Measurements from ENCODE around the gene CACNA1C.

The CACNA1C gene

GRCh38 chr12:2312175-2312574 is 259.4 kb downstream of the CACNA1C start:
- no peak for DNase-seq (ENCODE audit: low read depth in 2 of 2, low spot score in 1 of 2)

- no peak for DNase-seq (ENCODE audit: low read depth in 2 of 2, low spot score in 1 of 2)
Observed at GRCh38 chr12:2312770-2313169, 260.0 kb downstream of the CACNA1C start.

GRCh38 chr12:2314492-2314891 is 261.7 kb downstream of the CACNA1C start:
- no peak for DNase-seq (ENCODE audit: low read depth in 2 of 2, low spot score in 1 of 2)

GRCh38 chr12:2317772-2318171 is 265.0 kb downstream of the CACNA1C start:
- no peak for DNase-seq (ENCODE audit: low read depth in 2 of 2, low spot score in 1 of 2)

GRCh38 chr12:2318286-2318685 is 265.5 kb downstream of the CACNA1C start:
- DNase-seq (ENCODE audit: low read depth in 2 of 2, low spot score in 1 of 2), result no peak

DNA sequence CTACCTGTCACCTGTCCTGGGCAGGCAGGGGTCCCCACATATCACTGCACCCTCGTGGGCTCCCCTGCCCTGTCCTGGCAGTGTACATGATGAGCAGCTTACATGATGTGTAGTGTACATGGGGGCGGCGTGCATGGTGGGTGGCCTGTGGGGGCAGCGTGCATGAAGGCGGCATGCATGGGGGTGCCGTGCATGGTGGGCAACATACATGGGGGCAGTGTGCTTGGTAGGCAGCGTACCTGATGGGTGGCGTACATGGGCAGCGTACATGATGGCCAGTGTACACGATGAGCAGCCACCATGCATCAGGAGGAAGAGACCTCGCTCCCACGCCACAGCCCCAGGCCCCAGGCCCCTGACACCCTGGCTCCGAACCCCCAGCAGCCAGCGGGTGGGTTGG is 266.3 kb downstream of the CACNA1C start:
- no peak for DNase-seq (ENCODE audit: low read depth in 2 of 2, low spot score in 1 of 2)

DNA sequence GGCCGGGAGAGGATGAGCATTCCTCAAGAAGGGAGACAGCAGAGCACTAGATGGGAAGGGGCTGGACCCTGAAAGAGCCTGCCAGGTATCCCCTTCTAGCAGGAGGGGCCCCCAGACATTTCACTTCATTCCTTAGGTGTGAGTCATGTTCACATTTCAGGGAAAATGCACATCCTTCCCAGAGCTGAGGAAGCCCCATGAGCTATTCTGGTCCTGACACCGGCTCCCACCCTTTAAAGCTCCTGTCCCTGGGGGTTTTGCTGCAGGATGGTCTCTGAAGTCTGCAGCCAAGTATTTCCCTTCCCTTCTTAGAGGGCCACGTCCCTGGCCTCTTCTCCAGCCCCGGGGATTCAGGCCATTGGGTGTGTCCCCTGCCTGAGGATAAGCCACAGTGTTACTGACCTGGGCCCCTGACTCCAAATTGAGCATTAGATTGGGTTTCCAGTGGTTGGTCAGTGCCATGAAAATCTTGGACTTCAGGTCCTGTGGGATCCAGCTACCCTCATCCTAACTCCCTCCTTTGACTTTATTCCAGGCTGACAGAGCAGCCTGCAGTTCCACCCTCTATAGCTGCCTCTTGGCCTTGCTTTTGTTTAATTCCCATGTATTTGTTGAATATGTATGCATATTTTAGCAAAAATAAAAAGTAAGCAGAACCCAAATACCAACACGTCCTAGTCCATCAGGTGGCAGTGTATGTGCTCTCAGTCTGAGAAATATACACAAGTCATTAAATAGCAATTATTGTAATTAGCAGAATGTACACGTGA is 267.1 kb downstream of the CACNA1C start:
- DNase-seq (ENCODE audit: low read depth in 2 of 2, low spot score in 1 of 2), result no peak

- no peak for DNase-seq (ENCODE audit: low read depth in 2 of 2, low spot score in 1 of 2)
Observed at GRCh38 chr12:2320841-2321240, 268.1 kb downstream of the CACNA1C start.

GRCh38 chr12:2322554-2323120 is 269.9 kb downstream of the CACNA1C start:
- no peak for DNase-seq (ENCODE audit: low read depth in 2 of 2, low spot score in 1 of 2)

DNA sequence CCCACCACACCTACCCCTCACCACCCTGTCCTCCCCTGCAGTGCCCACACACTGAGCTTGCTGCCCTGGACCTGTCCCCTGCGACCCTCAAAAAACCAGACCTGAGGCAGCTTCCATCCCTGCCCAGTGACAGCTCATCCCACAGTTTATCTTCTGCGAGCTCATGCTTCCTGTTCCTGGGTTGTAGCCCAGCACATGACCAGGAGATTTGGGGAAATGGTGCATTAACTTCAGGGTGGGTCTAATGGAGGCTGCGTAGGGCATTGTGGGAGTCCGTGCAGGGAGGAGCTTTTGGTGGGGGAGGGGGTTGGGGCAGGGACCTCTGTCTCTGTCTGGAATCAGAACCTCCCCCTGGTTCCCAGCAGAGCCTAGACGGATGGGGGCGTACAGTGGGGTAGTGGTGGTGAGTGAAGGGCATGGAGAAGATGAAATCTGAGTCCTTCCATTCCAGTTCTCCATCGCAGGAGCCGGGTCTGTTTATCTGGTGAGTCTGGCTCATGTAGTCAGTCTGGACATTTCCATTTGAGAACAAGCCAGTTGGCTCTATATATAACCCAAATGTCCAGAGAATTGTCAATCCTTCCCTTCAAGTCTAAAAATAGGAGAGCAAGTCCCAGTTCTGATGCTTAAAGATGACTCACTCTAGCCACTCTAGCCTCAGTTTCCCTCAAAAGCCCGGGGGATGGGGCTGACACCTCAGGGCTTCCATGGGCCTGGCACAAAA is 270.9 kb downstream of the CACNA1C start:
- no peak for DNase-seq (ENCODE audit: low read depth in 2 of 2, low spot score in 1 of 2)

DNA sequence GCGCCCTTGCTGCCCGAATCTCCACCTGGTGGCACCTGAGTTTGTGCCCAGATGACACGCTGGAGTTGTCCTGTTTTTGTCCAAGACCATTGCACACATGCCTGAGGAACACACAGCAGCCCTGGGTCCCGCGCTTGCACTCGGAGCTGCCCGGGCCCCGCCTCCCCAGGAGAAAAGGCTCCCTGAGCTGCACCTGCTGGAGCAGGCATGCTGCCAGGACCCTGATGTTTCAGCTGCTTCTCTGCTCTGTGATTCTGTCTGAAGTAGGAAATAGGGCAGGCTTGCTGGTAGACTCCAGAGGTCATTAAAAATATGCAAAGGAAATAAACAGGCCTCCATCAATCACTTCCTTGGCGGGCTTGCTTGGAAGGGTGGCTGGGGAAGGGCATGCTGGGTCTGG is 271.6 kb downstream of the CACNA1C start:
- no peak for DNase-seq (ENCODE audit: low read depth in 2 of 2, low spot score in 1 of 2)

DNA sequence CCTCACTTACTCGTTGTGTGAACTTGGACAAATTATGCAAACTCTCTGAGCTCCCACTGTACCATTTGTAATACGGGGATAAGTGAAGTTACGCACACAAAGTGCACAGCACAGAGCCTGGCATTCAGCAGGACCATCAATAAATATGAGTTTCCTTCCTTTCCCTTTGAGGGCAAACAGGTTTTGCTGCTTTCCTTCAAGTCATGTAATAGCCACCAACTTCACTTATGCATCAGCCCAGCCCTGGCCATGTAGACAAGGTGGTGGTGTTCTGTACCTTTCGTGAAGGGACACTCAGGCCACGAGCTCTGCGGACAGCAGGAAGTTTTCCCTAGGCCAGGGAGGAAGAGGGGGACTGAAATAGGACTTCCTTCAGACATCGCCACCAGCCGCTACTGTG is 272.7 kb downstream of the CACNA1C start:
- DNase-seq (ENCODE audit: low read depth in 2 of 2, low spot score in 1 of 2), result no peak

DNA sequence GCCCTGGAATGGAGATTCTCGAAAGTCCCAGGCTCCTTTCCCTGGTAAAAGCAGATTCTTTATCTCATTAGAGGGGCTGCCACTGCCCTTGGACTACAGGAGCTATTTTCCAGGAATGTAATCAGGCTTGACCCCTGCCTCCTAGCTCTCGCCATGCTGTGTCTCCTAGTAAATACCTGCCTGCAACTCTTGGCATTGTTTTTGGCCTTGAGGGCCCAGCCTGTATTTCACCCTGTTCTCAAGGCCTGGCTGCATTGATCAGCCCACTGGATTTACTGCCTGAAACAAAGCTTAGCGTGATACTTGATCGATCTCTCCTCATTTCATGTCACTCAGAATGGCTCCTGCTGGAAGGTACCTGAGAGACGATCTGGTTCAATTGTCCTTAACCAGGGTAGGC is 273.7 kb downstream of the CACNA1C start:
- no peak for DNase-seq (ENCODE audit: low read depth in 2 of 2, low spot score in 1 of 2)

DNA sequence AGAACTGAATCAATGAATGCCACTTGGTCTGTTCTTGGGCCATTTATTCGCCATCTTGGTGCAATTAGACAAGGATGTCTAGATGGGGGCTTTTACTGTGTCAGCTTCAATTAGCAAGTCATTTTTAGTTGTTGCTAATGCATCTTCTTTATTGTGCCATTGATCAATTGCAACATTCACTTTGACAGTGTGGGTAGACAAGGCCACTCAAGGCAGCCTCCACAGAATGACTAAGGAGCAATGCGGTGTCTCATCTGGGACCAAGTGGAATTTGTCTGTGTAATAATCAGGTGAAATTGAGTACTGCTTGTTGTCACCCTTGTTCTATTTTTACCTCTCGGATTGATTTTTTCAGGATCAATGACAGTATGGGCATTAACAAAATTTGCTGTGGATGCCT is 275.9 kb downstream of the CACNA1C start:
- no peak for DNase-seq (ENCODE audit: low read depth in 2 of 2, low spot score in 1 of 2)

DNA sequence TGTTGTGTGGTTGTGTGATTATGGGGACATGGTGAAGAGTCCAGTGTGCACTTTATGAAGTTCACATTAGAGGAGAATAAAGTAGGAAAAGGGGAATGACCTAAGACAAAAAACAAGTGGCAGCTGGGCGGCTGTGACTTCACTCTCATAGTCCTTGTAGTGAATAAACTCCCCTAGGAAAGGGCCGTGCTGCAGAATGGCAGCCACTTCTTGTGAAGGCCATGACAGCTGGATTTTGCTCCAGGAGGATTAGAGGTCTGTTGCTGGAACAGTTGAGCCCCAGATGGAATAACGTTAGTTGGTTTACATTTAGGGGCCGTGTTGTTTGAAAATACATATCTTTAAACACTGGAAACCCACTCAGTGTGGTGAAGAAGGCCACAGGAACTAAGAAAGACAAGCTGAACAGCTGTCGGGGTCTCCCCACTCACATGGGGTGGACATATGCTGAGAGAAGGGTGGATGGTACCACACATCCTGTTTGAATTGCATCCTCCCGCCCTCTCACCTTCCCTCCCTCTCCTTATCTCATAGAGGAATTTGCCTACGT is 276.9 kb downstream of the CACNA1C start:
- no peak for DNase-seq (ENCODE audit: low read depth in 2 of 2, low spot score in 1 of 2)

- DNase-seq (ENCODE audit: low read depth in 2 of 2, low spot score in 1 of 2), result no peak
Observed at GRCh38 chr12:2332236-2332635, 279.4 kb downstream of the CACNA1C start.

DNA sequence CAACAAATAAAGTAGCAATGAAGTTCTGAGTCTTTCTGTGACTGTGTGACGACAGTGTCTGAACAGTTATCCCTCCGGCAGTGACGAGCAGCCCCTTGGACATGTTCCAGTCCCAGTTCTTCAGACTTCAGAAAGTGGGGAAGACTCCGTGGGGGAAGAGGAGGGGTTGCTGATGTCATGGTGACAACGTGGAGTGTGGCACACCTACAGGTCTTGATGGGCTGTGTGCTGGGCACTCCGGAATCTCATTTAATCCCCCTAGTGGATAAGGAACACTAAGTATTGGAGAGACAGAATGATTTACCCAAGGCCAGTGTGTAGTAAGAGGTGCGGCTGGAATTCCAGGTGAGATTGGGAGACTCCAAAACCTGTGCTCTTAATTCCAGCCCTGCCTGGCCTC is 280.2 kb downstream of the CACNA1C start:
- no peak for DNase-seq (ENCODE audit: low read depth in 2 of 2, low spot score in 1 of 2)

DNA sequence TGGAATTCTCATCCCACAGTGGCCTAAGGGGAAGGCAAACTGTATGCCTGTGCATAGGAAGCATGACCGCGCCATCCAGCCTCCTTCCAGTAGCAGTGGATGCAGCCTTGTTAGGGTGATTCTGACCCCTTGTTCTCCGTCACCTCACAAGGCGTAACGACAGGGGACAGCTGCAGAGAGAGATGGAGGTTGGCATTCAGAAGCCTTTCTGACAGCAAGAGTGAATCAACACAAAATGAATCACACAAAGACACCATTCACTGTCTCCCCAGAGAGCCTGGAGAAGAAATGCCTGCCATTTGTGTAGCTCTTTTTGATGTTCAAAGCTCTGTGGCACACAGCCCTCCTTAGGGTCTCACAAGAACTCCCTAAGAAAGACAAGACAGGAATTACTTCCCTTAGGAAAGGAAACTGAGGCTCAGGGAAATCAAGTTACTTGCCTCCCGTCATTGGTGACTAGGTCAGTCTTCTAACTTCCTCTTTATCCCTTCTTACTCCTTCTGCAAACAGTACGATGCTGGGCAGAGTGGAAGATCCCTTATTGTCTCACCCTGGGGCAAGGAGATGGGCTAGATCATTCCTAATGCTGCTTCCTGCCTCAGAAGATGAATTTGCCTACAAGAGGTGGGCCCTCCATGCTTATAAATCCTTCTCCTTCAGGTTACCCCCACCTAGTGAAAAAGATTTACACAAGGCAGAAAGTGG is 280.9 kb downstream of the CACNA1C start:
- no peak for DNase-seq (ENCODE audit: low read depth in 2 of 2, low spot score in 1 of 2)

DNA sequence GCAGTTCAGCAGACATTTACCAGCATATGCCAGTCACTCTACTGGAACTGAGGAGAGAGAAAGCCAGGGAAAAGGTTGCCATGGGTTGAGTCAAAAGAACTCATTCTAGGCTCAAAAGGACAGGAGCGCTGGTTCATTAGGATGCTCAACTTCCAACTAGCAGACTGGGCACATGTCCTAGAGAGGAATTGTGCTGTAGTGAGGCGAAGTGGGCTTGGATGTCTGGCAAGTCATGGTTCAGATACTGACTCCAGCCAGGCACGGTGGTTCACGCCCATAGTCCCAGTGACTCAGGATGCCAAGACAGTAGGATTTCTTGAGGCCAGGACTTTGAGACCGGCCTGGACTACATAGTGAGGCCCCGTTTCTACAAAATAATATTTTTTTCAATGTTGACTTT is 281.5 kb downstream of the CACNA1C start:
- DNase-seq (ENCODE audit: low read depth in 2 of 2, low spot score in 1 of 2), result no peak

GRCh38 chr12:2334689-2335088 is 281.9 kb downstream of the CACNA1C start:
- no peak for DNase-seq (ENCODE audit: low read depth in 2 of 2, low spot score in 1 of 2)

- DNase-seq (ENCODE audit: low read depth in 2 of 2, low spot score in 1 of 2), result no peak
Observed at GRCh38 chr12:2335109-2335508, 282.3 kb downstream of the CACNA1C start.

GRCh38 chr12:2335513-2335912 is 282.7 kb downstream of the CACNA1C start:
- DNase-seq (ENCODE audit: low read depth in 2 of 2, low spot score in 1 of 2), result no peak
